Suprapubic skin (tissue), 4 donors: ENCODE data around the gene DENND6B. TPM values are rescaled to one million over a fixed set of nuclear protein-coding genes. Genes with fewer than 3 reads are reported as not detected.

ENCODE experiments used
- DNase-seq, 2 donors: peaks; one replicate each; pipeline ENCODE4 v3.0.0-alpha.2; 2019; ENCODE audit warnings: low spot score in 2 of 2
- H3K27ac ChIP-seq: fragments of 200-600 bp; sonication (generic); one replicate; pipeline ENCODE4 v1.5.1; 2019
- H3K27me3 ChIP-seq: fragments of 200-600 bp; sonication (generic); one replicate; pipeline ENCODE4 v1.5.1; 2019
- H3K36me3 ChIP-seq: fragments of 200-600 bp; sonication (generic); one replicate; pipeline ENCODE4 v1.5.1; 2019
- H3K4me1 ChIP-seq: fragments of 200-600 bp; sonication (generic); one replicate; pipeline ENCODE4 v1.5.1; 2019
- H3K4me3 ChIP-seq: fragments of 200-600 bp; sonication (generic); one replicate; pipeline ENCODE4 v1.5.1; 2019; ENCODE audit warnings: mild to moderate bottlenecking
- H3K9me3 ChIP-seq: fragments of 200-600 bp; sonication (generic); one replicate; pipeline ENCODE4 v1.5.1; 2019
- EP300 ChIP-seq: sonication (generic); formaldehyde crosslinking; IDR thresholded peaks from one replicate; pipeline ENCODE4 v1.6.1; 2017; ENCODE audit warnings: antibody characterized with exemption
- POLR2A ChIP-seq, 2 donors: fragments of 450-650 bp; IDR thresholded peaks; one replicate each; pipeline ENCODE4 v1.6.1; 2017; ENCODE audit warnings: antibody characterized with exemption in 2 of 2, mild to moderate bottlenecking in 2 of 2, moderate library complexity in 2 of 2
- POLR2AphosphoS5 ChIP-seq, 3 donors: sonication (generic); formaldehyde crosslinking; IDR thresholded peaks; one replicate each; pipeline ENCODE4 v1.6.1; 2017; ENCODE audit warnings: antibody characterized with exemption in 3 of 3
- WGBS: methylation state at CpG from one replicate; pipeline ENCODE4 v1.1.5; 2018; 5-methylcytosine and 5-hydroxymethylcytosine counted together
- total RNA-seq, 4 donors: library from RNA; depleted of rRNA; stranded (reverse); fragments of >200 nt; gene quantifications; one replicate each; pipeline ENCODE4 v1.1.0, GENCODE V29; 2016
- TF ChIP-seq, protein P1 (sequence below), 2 donors: fragments of 200-600 bp in 1 of 2; fragments of 450-650 bp in 1 of 2; sonication (generic) in 1 of 2; IDR thresholded peaks; one replicate each; pipeline ENCODE4 v1.5.1; 2016 to 2019; ENCODE audit warnings: antibody characterized with exemption in 2 of 2, mild to moderate bottlenecking in 1 of 2, moderate library complexity in 1 of 2

DENND6B gene
- total RNA-seq, 4 donors from 2014 or later, result 3.3 to 5.4 (median 3.4) TPM

DNA sequence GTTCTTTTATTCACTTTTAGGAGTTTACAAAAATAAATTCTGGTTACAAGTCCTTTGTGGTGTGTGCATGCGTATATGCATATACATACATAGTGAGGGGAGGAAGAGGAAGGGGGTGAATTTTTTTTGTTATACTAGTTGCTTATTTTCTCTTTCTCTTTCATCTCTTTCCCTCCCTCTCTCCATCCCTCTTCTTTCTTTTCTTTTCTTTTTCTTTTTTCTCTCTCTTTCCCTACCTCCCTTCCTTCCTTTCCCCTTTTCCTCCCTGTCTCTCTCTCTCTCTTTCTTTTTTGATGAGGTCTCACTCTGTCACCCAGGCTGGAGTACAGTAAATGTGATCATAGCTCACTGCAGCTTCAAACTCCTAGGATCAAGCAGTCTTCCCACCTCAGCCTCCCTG, 30.4 kb upstream of the DENND6B start:
- Histone ChIP-seq H3K36me3 (peaks cover 20% of the 10 kb centered on the region), H3K27me3 (no peaks in the 10 kb centered on the region), H3K9me3 (no peaks in the 10 kb centered on the region), H3K4me3 (no peak overlapping the region), H3K27ac (no peak overlapping the region), H3K4me1 (peaks cover 3% of the 10 kb centered on the region)
- no peak for TF ChIP-seq POLR2A (IDR thresholded peaks at IDR 0.05)
- TF ChIP-seq POLR2AphosphoS5 (IDR thresholded peaks at IDR 0.05), result no peak
- TF ChIP-seq EP300, result no peak
- TF ChIP-seq, protein P1, sequence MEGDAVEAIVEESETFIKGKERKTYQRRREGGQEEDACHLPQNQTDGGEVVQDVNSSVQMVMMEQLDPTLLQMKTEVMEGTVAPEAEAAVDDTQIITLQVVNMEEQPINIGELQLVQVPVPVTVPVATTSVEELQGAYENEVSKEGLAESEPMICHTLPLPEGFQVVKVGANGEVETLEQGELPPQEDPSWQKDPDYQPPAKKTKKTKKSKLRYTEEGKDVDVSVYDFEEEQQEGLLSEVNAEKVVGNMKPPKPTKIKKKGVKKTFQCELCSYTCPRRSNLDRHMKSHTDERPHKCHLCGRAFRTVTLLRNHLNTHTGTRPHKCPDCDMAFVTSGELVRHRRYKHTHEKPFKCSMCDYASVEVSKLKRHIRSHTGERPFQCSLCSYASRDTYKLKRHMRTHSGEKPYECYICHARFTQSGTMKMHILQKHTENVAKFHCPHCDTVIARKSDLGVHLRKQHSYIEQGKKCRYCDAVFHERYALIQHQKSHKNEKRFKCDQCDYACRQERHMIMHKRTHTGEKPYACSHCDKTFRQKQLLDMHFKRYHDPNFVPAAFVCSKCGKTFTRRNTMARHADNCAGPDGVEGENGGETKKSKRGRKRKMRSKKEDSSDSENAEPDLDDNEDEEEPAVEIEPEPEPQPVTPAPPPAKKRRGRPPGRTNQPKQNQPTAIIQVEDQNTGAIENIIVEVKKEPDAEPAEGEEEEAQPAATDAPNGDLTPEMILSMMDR (IDR thresholded peaks at IDR 0.05), result no peak
- 94% methylated on average over 1 of the region's 1 CpG for WGBS
- no peak for DNase-seq

DNA sequence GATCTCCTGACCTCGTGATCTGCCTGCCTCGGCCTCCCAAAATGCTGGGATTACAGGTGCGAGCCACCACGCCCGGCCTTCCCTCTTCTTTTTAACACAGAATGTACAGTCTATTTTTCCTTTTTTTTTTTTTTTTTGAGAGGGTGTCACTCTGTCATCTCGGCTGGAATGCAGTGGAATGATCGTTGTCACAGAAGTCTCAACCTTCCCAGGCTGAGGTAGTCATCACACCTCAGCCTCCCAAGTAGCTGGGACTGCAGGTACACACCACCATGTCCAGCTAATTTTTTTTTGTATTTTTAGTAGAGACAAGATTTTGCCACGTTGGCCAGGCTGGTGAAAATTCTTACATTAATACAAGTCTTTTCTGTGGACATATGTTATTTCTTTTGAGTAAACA, 29.4 kb upstream of the DENND6B start:
- Histone ChIP-seq H3K36me3 (peaks cover 28% of the 10 kb centered on the region), H3K4me3 (no peak overlapping the region), H3K27me3 (no peaks in the 10 kb centered on the region), H3K9me3 (no peaks in the 10 kb centered on the region), H3K4me1 (no peaks in the 10 kb centered on the region), H3K27ac (no peak overlapping the region)
- no peak for DNase-seq
- TF ChIP-seq, protein P1 (IDR thresholded peaks at IDR 0.05), result no peak
- 94% methylated on average over 8 of the region's 8 CpGs for WGBS

DNA sequence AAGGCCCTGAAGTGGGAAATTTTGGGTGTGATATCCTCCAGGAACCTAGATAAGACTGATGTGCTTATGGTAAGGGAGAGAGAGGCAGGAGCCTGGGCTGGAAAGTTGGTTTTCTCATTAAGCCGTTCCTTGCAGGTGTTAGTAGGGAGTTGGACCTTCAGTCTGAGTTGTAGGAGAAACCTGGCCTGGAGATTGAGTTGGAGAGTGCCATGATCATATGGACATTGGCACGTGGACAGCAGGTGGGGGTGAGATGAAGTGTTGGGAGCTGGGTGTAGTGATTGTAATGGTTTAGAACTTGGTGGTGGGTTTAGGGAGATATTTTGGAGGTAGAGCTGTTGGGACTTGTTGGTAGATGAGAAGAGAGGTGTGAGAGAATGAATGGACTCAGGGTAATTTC, 21.2 kb upstream of the DENND6B start:
- TF ChIP-seq EP300 (no peak), POLR2A (IDR thresholded peaks at IDR 0.05) (no peak), POLR2AphosphoS5 (IDR thresholded peaks at IDR 0.05) (no peak)
- TF ChIP-seq, protein P1 (IDR thresholded peaks at IDR 0.05), result no peak
- H3K9me3 ChIP-seq, result no peaks in the 10 kb centered on the region
- H3K36me3 ChIP-seq, result peaks cover 16% of the 10 kb centered on the region
- peaks cover 18% of the 10 kb centered on the region for H3K4me1 ChIP-seq
- H3K27ac ChIP-seq, result no peak overlapping the region
- no peak for DNase-seq
- 42% methylated on average over 2 of the region's 2 CpGs for WGBS
- no peak overlapping the region for H3K4me3 ChIP-seq
- no peaks in the 10 kb centered on the region for H3K27me3 ChIP-seq

DNA sequence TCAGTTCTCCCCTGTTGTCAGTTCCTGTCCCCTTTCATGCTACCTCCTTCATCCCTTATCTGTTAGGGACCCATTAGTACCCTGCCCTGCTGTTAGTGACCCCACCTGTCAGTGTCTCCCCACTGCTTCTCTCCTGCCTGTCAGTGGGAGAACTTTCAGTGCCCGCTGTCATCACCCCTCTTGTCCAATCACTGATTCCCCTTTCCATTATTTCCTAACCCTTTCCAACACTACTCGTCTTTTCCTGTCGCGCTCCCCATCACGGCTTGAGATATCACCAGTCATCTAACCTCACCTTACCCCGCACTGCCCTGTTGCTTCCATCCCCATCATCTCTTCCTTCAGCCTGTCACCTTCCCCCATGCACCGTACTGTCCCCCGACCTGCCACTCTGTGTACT, 20.3 kb upstream of the DENND6B start:
- Histone ChIP-seq H3K9me3 (no peaks in the 10 kb centered on the region), H3K4me1 (peaks cover 26% of the 10 kb centered on the region), H3K27ac (no peak overlapping the region), H3K27me3 (no peaks in the 10 kb centered on the region), H3K36me3 (peaks cover 8% of the 10 kb centered on the region), H3K4me3 (no peak overlapping the region)
- TF ChIP-seq, protein P1 (IDR thresholded peaks at IDR 0.05), result no peak
- no peak for TF ChIP-seq POLR2A (IDR thresholded peaks at IDR 0.05)
- no peak for TF ChIP-seq EP300
- TF ChIP-seq POLR2AphosphoS5 (IDR thresholded peaks at IDR 0.05), result no peak
- no peak for DNase-seq
- 83% methylated on average over 8 of the region's 8 CpGs for WGBS

DNA sequence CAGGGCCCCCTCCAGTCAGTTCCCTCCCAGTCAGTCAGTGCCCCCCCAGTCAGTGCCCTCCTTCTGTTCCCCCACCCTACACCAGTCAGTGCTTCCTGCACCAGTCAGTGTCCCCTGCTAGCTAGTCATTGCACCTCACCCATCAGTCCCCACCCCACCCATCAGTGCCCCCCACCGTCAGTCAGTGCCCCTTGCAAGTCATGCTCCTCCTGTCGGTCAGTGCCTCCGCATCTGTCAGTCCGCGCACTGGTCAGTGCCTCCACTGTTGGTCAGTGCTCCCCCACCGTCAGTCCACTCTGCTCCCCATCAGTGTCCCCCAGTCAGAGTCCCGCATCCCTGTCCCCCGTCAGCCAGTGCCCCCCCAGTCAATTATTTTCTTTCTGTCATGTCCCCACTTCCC, 19.7 kb upstream of the DENND6B start:
- no peak overlapping the region for H3K27ac ChIP-seq
- no peaks in the 10 kb centered on the region for H3K27me3 ChIP-seq
- no peak overlapping the region for H3K4me3 ChIP-seq
- TF ChIP-seq EP300 (no peak), POLR2AphosphoS5 (IDR thresholded peaks at IDR 0.05) (no peak), POLR2A (IDR thresholded peaks at IDR 0.05) (no peak)
- TF ChIP-seq, protein P1 (IDR thresholded peaks at IDR 0.05), result no peak
- H3K36me3 ChIP-seq, result peaks cover 1% of the 10 kb centered on the region
- DNase-seq, result no peak
- no peaks in the 10 kb centered on the region for H3K9me3 ChIP-seq
- 77% methylated on average over 8 of the region's 8 CpGs for WGBS
- peaks cover 30% of the 10 kb centered on the region for H3K4me1 ChIP-seq
